ENCODE results near the gene KLF15.

- no peak for TF ChIP-seq MXI1 (IDR thresholded peaks at IDR 0.05; ENCODE audit: low read depth, low read length)
- no peak for TF ChIP-seq POLR2A (conservative IDR thresholded peaks at IDR 0.05)
- TF ChIP-seq FOXA1 (IDR thresholded peaks at IDR 0.05; ENCODE audit: borderline replicate concordance) = no peak
- no peak for TF ChIP-seq ESRRA (IDR thresholded peaks at IDR 0.05; ENCODE audit: borderline replicate concordance, low read depth)
- no peak for TF ChIP-seq SMARCE1 (IDR thresholded peaks at IDR 0.05)
These were observed 61.7 kb downstream of the KLF15 start for GRCh38 chr3:126295407-126295939.
